ENCODE results near the gene PRKCD. TPM values are rescaled to one million over a fixed set of nuclear protein-coding genes. Genes with fewer than 3 reads are reported as not detected.

Gene PRKCD
- total RNA-seq, 1 experiment from 2014 or later = 19.2 TPM

GRCh38 chr3:53142986-53143385, 18.0 kb upstream of the PRKCD start:
- H3K27me3 Mint-ChIP-seq (ENCODE audit: low read depth) = no peaks in the 10 kb centered on the region
- no peak overlapping the region for H3K27ac Mint-ChIP-seq
- H3K36me3 Mint-ChIP-seq = no peaks in the 10 kb centered on the region
- CTCF ChIA-PET = interaction anchor here (1.8 kb wide), 1 partner anchor 33 kb away, joined by 6 read pairs; no protein-coding TSS in a partner anchor
- POLR2A ChIA-PET = no interaction called here
- DNase-seq (ENCODE audit: low spot score) (no peak), ATAC-seq (no peak)
- no peak for TF ChIP-seq CTCF (IDR thresholded peaks at IDR 0.05)
- TF ChIP-seq ERG (CRISPR knock-in tag; IDR thresholded peaks at IDR 0.05) = no peak
- no peak for TF ChIP-seq TEAD1 (CRISPR knock-in tag; IDR thresholded peaks at IDR 0.05)
- no peak for TF ChIP-seq ZNF121 (CRISPR knock-in tag; IDR thresholded peaks at IDR 0.05)
- no peak for TF ChIP-seq JAZF1 (CRISPR knock-in tag; IDR thresholded peaks at IDR 0.05)
- TF ChIP-seq ZNF317 (CRISPR knock-in tag; IDR thresholded peaks at IDR 0.05; ENCODE audit: borderline replicate concordance, low read depth) = no peak
- no peak for TF ChIP-seq HMGXB4 (CRISPR knock-in tag; IDR thresholded peaks at IDR 0.05)
- no peak for TF ChIP-seq RELA (CRISPR knock-in tag; IDR thresholded peaks at IDR 0.05; ENCODE audit: borderline replicate concordance)
- no peak for TF ChIP-seq STAT6 (CRISPR knock-in tag; conservative IDR thresholded peaks at IDR 0.05; ENCODE audit: low read depth)
- no peak for TF ChIP-seq TEAD4 (CRISPR knock-in tag; IDR thresholded peaks at IDR 0.05)
- TF ChIP-seq KAT7 (CRISPR knock-in tag; IDR thresholded peaks at IDR 0.05; ENCODE audit: borderline replicate concordance) = no peak
- TF ChIP-seq ZNF425 (CRISPR knock-in tag; conservative IDR thresholded peaks at IDR 0.05) = no peak
- TF ChIP-seq SP1 (CRISPR knock-in tag; conservative IDR thresholded peaks at IDR 0.05) = no peak
- no peak for TF ChIP-seq ZNF423 (CRISPR knock-in tag; IDR thresholded peaks at IDR 0.05)
- H3K4me3 Mint-ChIP-seq = no peak overlapping the region
- peaks cover 6% of the 10 kb centered on the region; the same call in 1 of the 2 replicates for H3K4me1 Mint-ChIP-seq
- no peaks in the 10 kb centered on the region for H3K9me3 Mint-ChIP-seq

GRCh38 chr3:53144446-53144845, 16.6 kb upstream of the PRKCD start:
- DNase-seq (ENCODE audit: low spot score) = no peak
- Mint-ChIP-seq H3K4me1 (peaks cover 6% of the 10 kb centered on the region; the same call in 1 of the 2 replicates), H3K4me3 (no peak overlapping the region), H3K27ac (no peak overlapping the region), H3K27me3 (ENCODE audit: low read depth) (no peaks in the 10 kb centered on the region), H3K9me3 (no peaks in the 10 kb centered on the region), H3K36me3 (no peaks in the 10 kb centered on the region)
- no peak for ATAC-seq
- CTCF ChIA-PET = interaction anchor here (1.3 to 1.8 kb wide), 3 partner anchors 10 to 52 kb away, joined by 3 to 7 read pairs (median 5); no protein-coding TSS in a partner anchor
- POLR2A ChIA-PET = no interaction called here
- TF ChIP-seq SOX15 (CRISPR knock-in tag; IDR thresholded peaks at IDR 0.05) = no peak
- TF ChIP-seq ZMAT4 (CRISPR knock-in tag; IDR thresholded peaks at IDR 0.05) = no peak
- no peak for TF ChIP-seq GABPB1 (CRISPR knock-in tag; IDR thresholded peaks at IDR 0.05)
- no peak for TF ChIP-seq MYBL2 (CRISPR knock-in tag; IDR thresholded peaks at IDR 0.05)
- TF ChIP-seq ZBTB21 (CRISPR knock-in tag; IDR thresholded peaks at IDR 0.05; ENCODE audit: borderline replicate concordance) = no peak
- TF ChIP-seq GRHL2 (CRISPR knock-in tag; IDR thresholded peaks at IDR 0.05; ENCODE audit: insufficient replicate concordance, severe bottlenecking) = no peak
- no peak for TF ChIP-seq JUN (CRISPR knock-in tag; IDR thresholded peaks at IDR 0.05)
- TF ChIP-seq NFYB (CRISPR knock-in tag; conservative IDR thresholded peaks at IDR 0.05; ENCODE audit: low read depth) = no peak
- no peak for TF ChIP-seq TP53 (CRISPR knock-in tag; IDR thresholded peaks at IDR 0.05)
- TF ChIP-seq ATF1 (CRISPR knock-in tag; IDR thresholded peaks at IDR 0.05) = no peak
- no peak for TF ChIP-seq ERG (CRISPR knock-in tag; IDR thresholded peaks at IDR 0.05)
- no peak for TF ChIP-seq TEAD1 (CRISPR knock-in tag; IDR thresholded peaks at IDR 0.05)
